GM23338 (cell line): ENCODE results near the gene LMF2.

Experiments
- CREB1 ChIP-seq: fragments of 250-450 bp; sonication (Bioruptor Pico); IDR thresholded peaks from 2 replicates; pipeline ENCODE4 v1.5.0; 2020; ENCODE audit warnings: low read depth, mild to moderate bottlenecking, moderate library complexity
- EZH2 ChIP-seq: fragments of 200-600 bp; sonication (generic); IDR thresholded peaks from one replicate; pipeline ENCODE4 v1.8.0; 2017; ENCODE audit warnings: antibody characterized with exemption, mild to moderate bottlenecking, low read depth; ENCODE audit not compliant: unreplicated experiment
- EZH2phosphoT487 ChIP-seq: fragments of 200-600 bp; sonication (generic); IDR thresholded peaks from one replicate; pipeline ENCODE4 v1.8.1; 2018; ENCODE audit warnings: antibody characterized with exemption; ENCODE audit not compliant: unreplicated experiment
- JUNB ChIP-seq: IDR thresholded peaks from one replicate; pipeline ENCODE4 v1.6.1; 2016; ENCODE audit warnings: antibody characterized with exemption; ENCODE audit not compliant: unreplicated experiment
- NANOG ChIP-seq: IDR thresholded peaks from 2 replicates; pipeline ENCODE4 v1.6.1; 2016; ENCODE audit warnings: antibody characterized with exemption, borderline replicate concordance
- POLR2AphosphoS5 ChIP-seq: IDR thresholded peaks from 2 replicates; pipeline ENCODE4 v1.6.1; 2016; ENCODE audit warnings: antibody characterized with exemption, low read depth
- REST ChIP-seq: IDR thresholded peaks from one replicate; pipeline ENCODE4 v1.6.1; 2018; ENCODE audit warnings: antibody characterized with exemption; ENCODE audit not compliant: unreplicated experiment
- STAT1 ChIP-seq: IDR thresholded peaks from one replicate; pipeline ENCODE4 v1.6.1; 2016; ENCODE audit warnings: antibody characterized with exemption; ENCODE audit not compliant: unreplicated experiment
- TF ChIP-seq, protein P1 (sequence below), 2 experiments: fragments of 200-600 bp in 1 of 2; sonication (generic) in 1 of 2; conservative IDR thresholded peaks; 2 replicates each; pipeline versions ENCODE4 v1.5.1 to v1.6.1; 2016 to 2017; ENCODE audit warnings: antibody characterized with exemption in 2 of 2, low read depth in 2 of 2, mild to moderate bottlenecking in 2 of 2, moderate library complexity in 1 of 2

DNA sequence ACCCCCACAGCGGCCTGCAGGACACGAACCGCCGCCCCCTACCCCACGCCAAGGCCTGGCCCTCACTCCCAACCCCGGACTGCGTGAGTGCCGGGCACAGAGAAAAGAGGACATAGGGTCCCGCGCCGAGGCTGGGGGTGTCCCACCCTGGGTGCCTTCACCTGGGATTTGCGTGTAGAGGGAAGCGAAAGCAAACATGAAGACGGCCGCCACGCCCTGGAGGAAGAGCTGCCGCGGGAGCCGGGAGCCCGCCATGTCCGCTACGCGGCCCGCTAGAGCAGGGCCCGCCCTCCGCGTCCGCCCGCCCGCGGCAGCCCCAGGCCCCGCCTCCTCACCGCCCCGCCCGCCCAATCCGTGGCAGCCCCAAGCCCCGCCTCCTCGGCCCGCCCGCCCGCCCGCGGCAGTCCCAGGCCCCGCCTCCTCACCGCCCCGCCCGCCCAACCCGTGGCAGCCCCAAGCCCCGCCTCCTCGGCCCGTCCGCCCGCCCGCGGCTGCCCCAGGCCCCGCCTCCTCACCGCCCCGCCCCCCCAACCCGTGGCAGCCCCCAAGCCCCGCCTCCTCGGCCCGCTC, at the start of gene LMF2:
- TF ChIP-seq, protein P1, sequence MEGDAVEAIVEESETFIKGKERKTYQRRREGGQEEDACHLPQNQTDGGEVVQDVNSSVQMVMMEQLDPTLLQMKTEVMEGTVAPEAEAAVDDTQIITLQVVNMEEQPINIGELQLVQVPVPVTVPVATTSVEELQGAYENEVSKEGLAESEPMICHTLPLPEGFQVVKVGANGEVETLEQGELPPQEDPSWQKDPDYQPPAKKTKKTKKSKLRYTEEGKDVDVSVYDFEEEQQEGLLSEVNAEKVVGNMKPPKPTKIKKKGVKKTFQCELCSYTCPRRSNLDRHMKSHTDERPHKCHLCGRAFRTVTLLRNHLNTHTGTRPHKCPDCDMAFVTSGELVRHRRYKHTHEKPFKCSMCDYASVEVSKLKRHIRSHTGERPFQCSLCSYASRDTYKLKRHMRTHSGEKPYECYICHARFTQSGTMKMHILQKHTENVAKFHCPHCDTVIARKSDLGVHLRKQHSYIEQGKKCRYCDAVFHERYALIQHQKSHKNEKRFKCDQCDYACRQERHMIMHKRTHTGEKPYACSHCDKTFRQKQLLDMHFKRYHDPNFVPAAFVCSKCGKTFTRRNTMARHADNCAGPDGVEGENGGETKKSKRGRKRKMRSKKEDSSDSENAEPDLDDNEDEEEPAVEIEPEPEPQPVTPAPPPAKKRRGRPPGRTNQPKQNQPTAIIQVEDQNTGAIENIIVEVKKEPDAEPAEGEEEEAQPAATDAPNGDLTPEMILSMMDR (conservative IDR thresholded peaks at IDR 0.05; ENCODE audit: low read depth in 2 of 2) = no peak
- TF ChIP-seq POLR2AphosphoS5 = peak; percentile 48; the same call in 1 of the 2 replicates
- no peak for TF ChIP-seq EZH2phosphoT487
- no peak for TF ChIP-seq CREB1 (CRISPR knock-in tag)
- TF ChIP-seq EZH2 = no peak
- no peak for TF ChIP-seq REST
- no peak for TF ChIP-seq JUNB
- TF ChIP-seq NANOG = no peak
- TF ChIP-seq STAT1 = no peak
